Stimulated activated CD8-positive, alpha-beta memory T cell treated with anti-CD3 and anti-CD28 coated beads, Interleukin-4, amount 100 ng/mL, for 48 hours (primary cell): ENCODE results near the gene SRRD.

Source experiments
- DNase-seq: peaks from one replicate; pipeline ENCODE4 v3.0.0-alpha.2; 2020

SRRD gene

GRCh38 chr22:26453812-26454500 lies 29.7 kb upstream of the SRRD start:
- no peak for DNase-seq

- no peak for DNase-seq
Measured at GRCh38 chr22:26457661-26458272, 25.9 kb upstream of the SRRD start.

- DNase-seq = no peak
Measured at GRCh38 chr22:26460202-26460601, 23.5 kb upstream of the SRRD start.

GRCh38 chr22:26461188-26461810 lies 22.4 kb upstream of the SRRD start:
- peak; percentile 71 for DNase-seq

GRCh38 chr22:26462051-26462450 lies 21.6 kb upstream of the SRRD start:
- no peak for DNase-seq

GRCh38 chr22:26462641-26463040 lies 21.0 kb upstream of the SRRD start:
- no peak for DNase-seq

GRCh38 chr22:26463101-26463661 lies 20.5 kb upstream of the SRRD start:
- no peak for DNase-seq

GRCh38 chr22:26463688-26464087 lies 20.0 kb upstream of the SRRD start:
- DNase-seq = no peak

GRCh38 chr22:26464312-26464711 lies 19.4 kb upstream of the SRRD start:
- no peak for DNase-seq

GRCh38 chr22:26466196-26466595 lies 17.5 kb upstream of the SRRD start:
- no peak for DNase-seq

GRCh38 chr22:26470807-26471206 lies 12.9 kb upstream of the SRRD start:
- DNase-seq = no peak

- DNase-seq = no peak
Measured at GRCh38 chr22:26471522-26471921, 12.2 kb upstream of the SRRD start.

- DNase-seq = no peak
Measured at GRCh38 chr22:26474682-26475081, 9.0 kb upstream of the SRRD start.

GRCh38 chr22:26476705-26477340 lies 6.9 kb upstream of the SRRD start:
- DNase-seq = no peak

GRCh38 chr22:26477341-26477731 lies 6.3 kb upstream of the SRRD start:
- DNase-seq = no peak

- DNase-seq = no peak
Measured at GRCh38 chr22:26479043-26479791, 4.5 kb upstream of the SRRD start.

- no peak for DNase-seq
Measured at GRCh38 chr22:26479792-26480610, 3.7 kb upstream of the SRRD start.

GRCh38 chr22:26480611-26480932 lies 3.1 kb upstream of the SRRD start:
- no peak for DNase-seq

GRCh38 chr22:26481112-26481693 lies 2.5 kb upstream of the SRRD start:
- DNase-seq = no peak

- DNase-seq = no peak
Measured at GRCh38 chr22:26481694-26482093, 2.0 kb upstream of the SRRD start.

GRCh38 chr22:26482161-26482560 lies 1.5 kb upstream of the SRRD start:
- DNase-seq = no peak

- no peak for DNase-seq
Measured at GRCh38 chr22:26483043-26483438, 636 bp upstream of the SRRD start.
